ENCODE measurements around the gene ETV5.
"Not testable (repeated sequence)": the region's sequence is repeated elsewhere in the genome, so short reads cannot be mapped to it uniquely, and the experiment has no call there.

ETV5 gene

DNA sequence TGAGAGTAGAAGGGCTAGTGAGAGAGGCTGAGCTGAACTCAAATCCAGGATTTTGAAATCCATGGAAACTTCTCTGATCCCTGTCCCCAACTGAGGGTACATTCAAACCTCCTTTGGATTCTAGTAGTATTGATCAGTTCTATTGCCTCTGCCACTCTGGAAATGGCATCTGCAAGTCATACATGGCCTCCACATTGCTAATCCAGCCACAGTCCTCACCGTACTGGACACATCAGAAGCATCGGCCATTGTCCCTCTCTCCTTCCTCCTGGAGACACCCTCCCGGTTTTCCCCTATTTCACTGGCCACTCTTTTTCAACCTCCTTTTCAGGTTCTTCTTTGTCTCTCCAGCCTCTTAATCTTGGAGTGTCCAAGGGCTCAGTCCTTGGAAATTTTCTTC is 66.9 kb downstream of the ETV5 start:
- no peak overlapping the region for H3K27ac ChIP-seq
- no peak overlapping the region for H2AFZ ChIP-seq
- TF ChIP-seq, protein P1, sequence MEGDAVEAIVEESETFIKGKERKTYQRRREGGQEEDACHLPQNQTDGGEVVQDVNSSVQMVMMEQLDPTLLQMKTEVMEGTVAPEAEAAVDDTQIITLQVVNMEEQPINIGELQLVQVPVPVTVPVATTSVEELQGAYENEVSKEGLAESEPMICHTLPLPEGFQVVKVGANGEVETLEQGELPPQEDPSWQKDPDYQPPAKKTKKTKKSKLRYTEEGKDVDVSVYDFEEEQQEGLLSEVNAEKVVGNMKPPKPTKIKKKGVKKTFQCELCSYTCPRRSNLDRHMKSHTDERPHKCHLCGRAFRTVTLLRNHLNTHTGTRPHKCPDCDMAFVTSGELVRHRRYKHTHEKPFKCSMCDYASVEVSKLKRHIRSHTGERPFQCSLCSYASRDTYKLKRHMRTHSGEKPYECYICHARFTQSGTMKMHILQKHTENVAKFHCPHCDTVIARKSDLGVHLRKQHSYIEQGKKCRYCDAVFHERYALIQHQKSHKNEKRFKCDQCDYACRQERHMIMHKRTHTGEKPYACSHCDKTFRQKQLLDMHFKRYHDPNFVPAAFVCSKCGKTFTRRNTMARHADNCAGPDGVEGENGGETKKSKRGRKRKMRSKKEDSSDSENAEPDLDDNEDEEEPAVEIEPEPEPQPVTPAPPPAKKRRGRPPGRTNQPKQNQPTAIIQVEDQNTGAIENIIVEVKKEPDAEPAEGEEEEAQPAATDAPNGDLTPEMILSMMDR (IDR thresholded peaks at IDR 0.05), result no peak
- no peaks in the 10 kb centered on the region for H3K9me3 ChIP-seq (ENCODE audit: control insufficient read depth, low read length)
- H3K9ac ChIP-seq, result no peak overlapping the region
- no peaks in the 10 kb centered on the region for H3K36me3 ChIP-seq (ENCODE audit: control insufficient read depth, insufficient read depth, low read length)
- no peaks in the 10 kb centered on the region for H3K79me2 ChIP-seq
- no peak overlapping the region for H3K4me2 ChIP-seq (ENCODE audit: low read length)
- no peak overlapping the region for H3K4me3 ChIP-seq (ENCODE audit: low read depth, low read length)
- H3K27me3 ChIP-seq (ENCODE audit: control insufficient read depth, insufficient read depth, low read length), result no peaks in the 10 kb centered on the region
- H3K4me1 ChIP-seq, result no peaks in the 10 kb centered on the region

DNA sequence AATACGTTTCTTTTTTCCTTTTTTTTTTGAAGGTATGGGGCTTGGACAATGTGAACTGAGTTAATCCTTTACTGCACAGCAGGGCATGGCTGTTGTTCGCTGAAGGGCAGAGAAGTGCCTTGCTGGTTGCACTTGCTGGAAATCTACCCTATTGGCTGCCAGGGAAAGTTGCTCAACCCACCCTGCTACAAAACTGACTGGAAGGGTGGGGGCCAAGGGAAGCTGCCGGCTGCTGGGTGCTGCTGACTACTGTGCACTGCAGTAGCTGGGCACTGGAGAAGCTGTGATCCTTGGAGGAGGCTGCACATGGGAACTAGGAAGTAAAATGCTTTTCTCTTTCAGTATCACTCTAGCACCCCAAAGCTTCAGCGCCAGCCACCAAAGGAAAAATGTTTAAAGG is 70.5 kb downstream of the ETV5 start:
- TF ChIP-seq, protein P1 (IDR thresholded peaks at IDR 0.05), result no peak
- Histone ChIP-seq H3K9ac (no peak overlapping the region), H3K27me3 (ENCODE audit: control insufficient read depth, insufficient read depth, low read length) (no peaks in the 10 kb centered on the region), H3K36me3 (ENCODE audit: control insufficient read depth, insufficient read depth, low read length) (no peaks in the 10 kb centered on the region), H3K9me3 (ENCODE audit: control insufficient read depth, low read length) (no peaks in the 10 kb centered on the region), H3K79me2 (no peaks in the 10 kb centered on the region), H3K27ac (no peak overlapping the region), H3K4me3 (ENCODE audit: low read depth, low read length) (no peak overlapping the region), H2AFZ (no peak overlapping the region), H3K4me1 (no peaks in the 10 kb centered on the region), H3K4me2 (ENCODE audit: low read length) (no peak overlapping the region)

DNA sequence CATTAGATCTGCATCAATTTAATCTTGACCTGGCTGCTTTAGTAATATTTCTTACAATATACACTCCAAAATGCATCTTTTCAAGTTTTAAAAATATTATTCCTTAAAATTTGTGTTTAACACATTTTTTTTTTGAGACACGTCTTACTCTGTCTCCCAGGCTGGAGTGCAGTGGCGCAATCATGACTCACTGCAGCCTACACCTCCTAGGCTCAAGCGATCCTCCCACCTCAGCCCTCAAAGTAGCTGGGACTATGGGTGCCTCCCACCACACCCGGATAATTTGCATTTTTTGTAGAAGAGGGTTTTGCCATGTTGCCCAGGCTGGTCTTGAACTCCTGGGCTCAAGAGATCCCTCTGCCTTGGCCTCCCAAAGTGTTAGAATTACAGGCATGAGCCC is 73.6 kb downstream of the ETV5 start:
- H2AFZ ChIP-seq, result no peak overlapping the region
- no peaks in the 10 kb centered on the region for H3K79me2 ChIP-seq
- H3K27me3 ChIP-seq (ENCODE audit: control insufficient read depth, insufficient read depth, low read length), result no peaks in the 10 kb centered on the region
- TF ChIP-seq, protein P1 (IDR thresholded peaks at IDR 0.05), result no peak
- H3K9me3 ChIP-seq (ENCODE audit: control insufficient read depth, low read length), result no peaks in the 10 kb centered on the region
- no peaks in the 10 kb centered on the region for H3K4me1 ChIP-seq
- no peak overlapping the region for H3K9ac ChIP-seq
- H3K36me3 ChIP-seq (ENCODE audit: control insufficient read depth, insufficient read depth, low read length), result no peaks in the 10 kb centered on the region
- no peak overlapping the region for H3K27ac ChIP-seq
- no peak overlapping the region for H3K4me2 ChIP-seq (ENCODE audit: low read length)
- no peak overlapping the region for H3K4me3 ChIP-seq (ENCODE audit: low read depth, low read length)

DNA sequence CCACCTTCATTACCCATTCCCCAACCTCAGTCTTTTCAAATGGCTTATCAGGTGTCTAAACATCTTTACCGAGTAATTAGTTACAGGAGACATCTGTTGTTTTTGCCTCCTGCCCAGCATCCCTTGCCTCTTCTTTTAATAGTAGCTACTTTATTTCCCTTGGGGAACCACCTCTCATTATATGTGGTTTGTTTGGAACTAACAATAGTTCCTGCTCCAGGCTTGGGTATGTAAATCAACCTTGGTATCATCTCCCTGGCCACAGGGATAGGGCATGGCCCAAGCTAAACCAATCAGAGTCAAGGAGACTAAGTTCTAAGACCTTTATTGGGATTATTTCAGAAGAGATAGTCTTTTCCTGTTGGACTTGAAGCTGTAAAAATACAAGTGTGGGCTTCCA is 76.6 kb downstream of the ETV5 start:
- Histone ChIP-seq H3K27me3 (ENCODE audit: control insufficient read depth, insufficient read depth, low read length) (no peaks in the 10 kb centered on the region), H3K36me3 (ENCODE audit: control insufficient read depth, insufficient read depth, low read length) (no peaks in the 10 kb centered on the region), H3K79me2 (no peaks in the 10 kb centered on the region), H3K27ac (no peak overlapping the region), H2AFZ (no peak overlapping the region), H3K4me1 (no peaks in the 10 kb centered on the region), H3K4me2 (ENCODE audit: low read length) (no peak overlapping the region), H3K4me3 (ENCODE audit: low read depth, low read length) (no peak overlapping the region), H3K9ac (no peak overlapping the region), H3K9me3 (ENCODE audit: control insufficient read depth, low read length) (no peaks in the 10 kb centered on the region)
- TF ChIP-seq, protein P1 (IDR thresholded peaks at IDR 0.05), result no peak

DNA sequence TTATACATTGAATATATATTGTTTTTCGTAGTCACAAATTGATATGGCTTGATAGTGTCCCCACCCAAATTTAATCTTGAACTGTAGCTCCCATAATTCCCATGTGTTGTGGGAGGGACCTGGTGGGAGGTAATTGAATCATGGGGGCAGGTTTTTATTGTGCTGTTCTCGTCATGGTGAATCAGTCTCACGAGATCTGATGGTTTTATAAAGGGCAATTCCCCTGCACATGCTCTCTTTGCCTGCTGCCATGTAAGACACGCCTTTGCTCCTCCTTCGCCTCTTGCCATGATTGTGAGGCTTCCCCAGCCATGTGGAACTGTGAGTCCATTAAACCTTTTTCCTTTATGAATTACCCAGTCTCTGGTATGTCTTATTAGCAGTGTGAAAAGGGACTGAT is 82.9 kb downstream of the ETV5 start:
- not testable (repeated sequence) for H3K9ac ChIP-seq; H3K27me3 ChIP-seq (ENCODE audit: control insufficient read depth, insufficient read depth, low read length); H3K4me3 ChIP-seq (ENCODE audit: low read depth, low read length); H3K9me3 ChIP-seq (ENCODE audit: control insufficient read depth, low read length); H3K79me2 ChIP-seq; H3K4me2 ChIP-seq (ENCODE audit: low read length); H2AFZ ChIP-seq; H3K36me3 ChIP-seq (ENCODE audit: control insufficient read depth, insufficient read depth, low read length); H3K27ac ChIP-seq; H3K4me1 ChIP-seq

All from parathyroid adenoma (tissue), 2 donors.